K562 (cell line): ENCODE results near the gene MTO1. TPM values are rescaled to one million over a fixed set of nuclear protein-coding genes. Genes with fewer than 3 reads are reported as not detected.
A peak's percentile ranks its signal among the peaks of the same experiment; 100 is the strongest.

Experiments used
- ATAC-seq: fragments of 200-7000 bp; cut with Tn5 transposase; 3 replicates; pipeline ENCODE4 v1.9.1; 2020; ENCODE audit warnings: moderate library complexity
- BruUV-seq: library from RNA; stranded (reverse); fragments of 400-500 nt; replicated peaks from 2 replicates; lab custom pipeline; 2021; lab: Mats Ljungman, UMichigan
- CTCF ChIA-PET: fragments of 300-600 bp; formaldehyde crosslinking; extraction: SDS; loops from one replicate; lab custom pipeline; 2021; ENCODE audit warnings: low intra/inter-chr PET ratio; lab: Yijun Ruan, JAX
- POLR2A ChIA-PET: fragments of 300-600, 350-650 bp; sonication (Branson Sonifier 250); formaldehyde crosslinking; extraction: SDS; loops from one replicate; lab custom pipeline; 2021; ENCODE audit warnings: antibody characterized with exemption, inconsistent platforms; lab: Yijun Ruan, JAX
- DNase-seq, 4 experiments: peaks; one replicate each; pipeline versions ENCODE4 v3.0.0 to v3.0.0-alpha.2; 2011 to 2018; ENCODE audit warnings: low spot score in 3 of 4, mixed read lengths in 3 of 4; ENCODE audit errors: extremely low read depth in 1 of 4
- FAIRE-seq: peaks from 2 replicates; lab custom pipeline; 2011; peaks lifted over from hg19 to GRCh38; lab: Jason Lieb, UNC
- H2AFZ ChIP-seq: 2 replicates; pipeline ENCODE4 v1.6.0; 2011; ENCODE audit warnings: low read depth, low read length, control low read depth, inconsistent platforms
- H3K27ac ChIP-seq: fragments of 200-600 bp; 3 replicates; pipeline ENCODE4 v1.8.0; 2011; ENCODE audit warnings: low read depth, mild to moderate bottlenecking, control low read depth, inconsistent platforms, low read length, moderate library complexity, mixed read lengths; ENCODE audit errors: extremely low read depth
- H3K27me3 ChIP-seq, 2 experiments: fragments of 300-600 bp in 1 of 2; 2 replicates in 1 of 2; 3 replicates in 1 of 2; pipeline versions ENCODE4 v1.6.0 to v1.8.0; 2011; ENCODE audit warnings: inconsistent platforms in 2 of 2, low read length in 2 of 2, mild to moderate bottlenecking in 1 of 2, mixed read lengths in 1 of 2, moderate library complexity in 1 of 2; ENCODE audit not compliant: control insufficient read depth in 2 of 2, insufficient read depth in 2 of 2
- H3K36me3 ChIP-seq: fragments of 300-600 bp; 3 replicates; pipeline ENCODE4 v1.8.0; 2011; ENCODE audit warnings: mild to moderate bottlenecking, low read length, inconsistent platforms; ENCODE audit not compliant: control insufficient read depth, insufficient read depth
- H3K4me1 ChIP-seq, 2 experiments: fragments of 200-600 bp in 1 of 2; replicated peaks in 1 of 2; 2 replicates in 1 of 2; 3 replicates in 1 of 2; pipeline versions ENCODE4 v1.5.1 to v1.8.0; 2011; ENCODE audit warnings: inconsistent platforms in 2 of 2, low read length in 2 of 2, mild to moderate bottlenecking in 1 of 2, mixed read lengths in 1 of 2, moderate library complexity in 1 of 2; ENCODE audit not compliant: control insufficient read depth in 2 of 2, insufficient read depth in 2 of 2
- H3K4me2 ChIP-seq: 2 replicates; pipeline ENCODE4 v1.6.1; 2011; ENCODE audit warnings: low read length, control low read depth, inconsistent platforms, mixed read lengths; ENCODE audit not compliant: insufficient read depth
- H3K4me3 ChIP-seq: fragments of 200-600 bp; sonication (generic), shearing (Covaris generic); 2 replicates; pipeline ENCODE4 v1.5.1; 2016; ENCODE audit warnings: control low read depth, inconsistent platforms
- H3K79me2 ChIP-seq: fragments of 200-600 bp; 3 replicates; pipeline ENCODE4 v1.8.0; 2011; ENCODE audit warnings: low read length, inconsistent platforms; ENCODE audit not compliant: control insufficient read depth, insufficient read depth
- H3K9ac ChIP-seq, 2 experiments: 2 replicates each; pipeline versions ENCODE4 v1.6.0 to v1.6.1; 2011; ENCODE audit warnings: low read depth in 2 of 2, low read length in 2 of 2, control low read depth in 1 of 2, inconsistent platforms in 1 of 2, mild to moderate bottlenecking in 1 of 2, mixed read lengths in 1 of 2; ENCODE audit not compliant: insufficient read depth in 1 of 2
- H3K9me1 ChIP-seq: one replicate; pipeline ENCODE4 v1.6.0; 2011; ENCODE audit warnings: inconsistent platforms, mild to moderate bottlenecking, low read length, moderate library complexity; ENCODE audit not compliant: control insufficient read depth, insufficient read depth
- H3K9me3 ChIP-seq: replicated peaks from 2 replicates; pipeline ENCODE4 v1.5.1; 2011; ENCODE audit warnings: low read depth, low read length, inconsistent platforms; ENCODE audit not compliant: control insufficient read depth, insufficient read depth
- H4K20me1 ChIP-seq: replicated peaks from 2 replicates; pipeline ENCODE4 v1.6.1; 2011; ENCODE audit warnings: low read length, inconsistent platforms, mixed read lengths; ENCODE audit not compliant: control insufficient read depth, insufficient read depth
- ESRRA ChIP-seq: fragments of 450-650 bp; IDR thresholded peaks from 2 replicates; pipeline ENCODE4 v1.6.1; 2014; ENCODE audit warnings: low read depth, mild to moderate bottlenecking, moderate library complexity, borderline replicate concordance
- ESRRB ChIP-seq: fragments of 250-450 bp; sonication (Bioruptor Pico); IDR thresholded peaks from 2 replicates; pipeline ENCODE4 v1.5.0; 2020; ENCODE audit warnings: mild to moderate bottlenecking, moderate library complexity, borderline replicate concordance
- KDM1A ChIP-seq, 2 experiments: fragments of 450-650 bp; IDR thresholded peaks; 2 replicates each; pipeline ENCODE4 v1.6.1; 2016; ENCODE audit warnings: mild to moderate bottlenecking in 2 of 2
- KDM5B ChIP-seq: fragments of 200-600 bp; sonication (generic); IDR thresholded peaks from 2 replicates; pipeline ENCODE4 v1.6.1; 2012; ENCODE audit warnings: low read depth, mild to moderate bottlenecking, moderate library complexity, low read length, control low read depth, inconsistent platforms; ENCODE audit not compliant: insufficient replicate concordance
- RBFOX2 ChIP-seq: fragments of 200-400 bp; formaldehyde crosslinking; IDR thresholded peaks from 2 replicates; pipeline ENCODE4 v1.6.1; 2017; ENCODE audit warnings: low read depth, mild to moderate bottlenecking, low read length, moderate library complexity
- RCOR1 ChIP-seq, 2 experiments: IDR thresholded peaks; 2 replicates each; pipeline ENCODE4 v1.6.1; 2012; ENCODE audit warnings: low read depth in 2 of 2, low read length in 2 of 2, borderline replicate concordance in 1 of 2, improper control_type of control experiment in 1 of 2
- SPI1 ChIP-seq: IDR thresholded peaks from 2 replicates; pipeline ENCODE4 v1.6.1; 2011; ENCODE audit warnings: low read depth, low read length, control low read depth, borderline replicate concordance
- ZHX1 ChIP-seq: fragments of 150-350 bp; conservative IDR thresholded peaks from 2 replicates; pipeline ENCODE4 v1.6.1; 2014; ENCODE audit warnings: low read length
- ZNF263 ChIP-seq: sonication (generic); formaldehyde crosslinking; IDR thresholded peaks from 2 replicates; pipeline ENCODE4 v1.8.0; 2022; ENCODE audit warnings: mild to moderate bottlenecking, missing genetic modification reagents, borderline replicate concordance
- ZNF780A ChIP-seq: fragments of 250-450 bp; sonication (Bioruptor Pico); IDR thresholded peaks from 2 replicates; pipeline ENCODE4 v1.5.0; 2021; ENCODE audit warnings: mild to moderate bottlenecking
- WGBS: fragments of 100-300 bp; shearing (Covaris generic); methylation state at CpG from one replicate; pipeline ENCODE4 v1.1.6; 2016; ENCODE audit warnings: low coverage, mixed read lengths; ENCODE audit not compliant: insufficient coverage; ENCODE audit errors: missing lambda C conversion rate; 5-methylcytosine and 5-hydroxymethylcytosine counted together
- in situ Hi-C: fragments of 300-500 bp; cut with MboI; formaldehyde crosslinking; loops from 4 replicates; pipeline ENCODE4 v1.15.0; 2018; ENCODE audit warnings: inconsistent platforms, mixed read lengths
- intact Hi-C: fragments of 100-400 bp; cut with micrococcal nuclease; formaldehyde crosslinking; loops from 2 replicates; pipeline ENCODE4 v1.14.2; 2022
- polyA plus RNA-seq, 8 experiments: library from polyadenylated mRNA; depleted of rRNA in 4 of 8; stranded (reverse) in 5 of 8; unstranded in 3 of 8; fragments of >200 nt; fragmentation: Nextera tagmentation in 2 of 8; fragmentation: Illumina TruSeq in 1 of 8; extraction: Ambion mirVana in 2 of 8; extraction: Trizol in 1 of 8; gene quantifications; 2 replicates each; pipeline versions ENCODE4 v1.2.1 to v1.2.3, GENCODE V29; 2011 to 2014; ENCODE audit warnings: inconsistent platforms in 1 of 8, missing spikeins in 1 of 8
- total RNA-seq, 7 experiments: library from RNA; depleted of rRNA in 6 of 7; stranded (reverse); fragments of >200 nt in 6 of 7; fragmentation: Illumina TruSeq in 2 of 7; extraction: Trizol in 2 of 7; gene quantifications; 2 replicates each; pipeline versions ENCODE4 v1.2.1 to v1.2.3, GENCODE V29; 2011 to 2021; ENCODE audit warnings: low replicate concordance in 1 of 7
- TF ChIP-seq, protein P1 (sequence below): fragments of 450-650 bp; formaldehyde crosslinking; conservative IDR thresholded peaks from 2 replicates; pipeline ENCODE4 v1.4.0; 2022; ENCODE audit warnings: mild to moderate bottlenecking, missing genetic modification characterization
- TF ChIP-seq, protein P2 (sequence below): fragments of 450-650 bp; IDR thresholded peaks from 2 replicates; pipeline ENCODE4 v1.6.1; 2016
- TF ChIP-seq, protein P3 (sequence below): fragments of 450-650 bp; IDR thresholded peaks from 2 replicates; pipeline ENCODE4 v1.7.0; 2016; ENCODE audit warnings: borderline replicate concordance

The MTO1 gene
- total and polyA plus RNA-seq, 9 of the 15 experiments (the other 6 are each of a cell fraction or from before 2014, with no cell fraction given) = 33.4 to 62.3 (median 50.6) TPM

DNA sequence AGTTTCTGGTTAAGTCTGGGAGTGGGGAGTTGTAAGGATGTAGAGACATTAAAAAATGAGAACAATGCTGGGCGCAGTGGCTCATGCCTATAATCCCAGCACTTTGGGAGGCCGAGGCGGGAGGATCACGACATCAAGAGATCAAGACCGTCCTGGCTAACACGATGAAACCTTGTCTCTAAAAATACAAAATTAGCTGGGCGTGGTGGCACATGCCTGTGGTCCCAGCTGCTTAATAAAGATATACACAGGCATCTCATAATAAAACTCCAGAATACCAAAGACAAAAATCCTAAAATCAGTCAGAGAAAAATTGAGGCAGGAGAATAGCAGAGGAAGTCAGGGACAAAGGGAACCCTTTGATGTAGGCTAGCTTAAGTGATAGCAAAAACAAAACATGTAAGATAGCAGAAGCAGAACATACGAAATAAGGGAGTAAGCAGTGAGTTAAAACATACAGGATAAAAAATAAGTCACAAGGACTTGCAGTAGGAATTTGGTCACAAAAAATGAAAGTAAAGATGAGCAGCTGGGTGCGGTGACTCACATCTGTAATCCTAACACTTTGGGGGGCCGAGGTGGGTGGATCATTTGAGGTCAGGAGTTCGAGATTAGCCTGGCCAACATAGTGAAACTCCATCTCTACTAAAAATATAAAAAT, 43.3 kb upstream of the MTO1 start (continued):
- TF ChIP-seq, protein P1, sequence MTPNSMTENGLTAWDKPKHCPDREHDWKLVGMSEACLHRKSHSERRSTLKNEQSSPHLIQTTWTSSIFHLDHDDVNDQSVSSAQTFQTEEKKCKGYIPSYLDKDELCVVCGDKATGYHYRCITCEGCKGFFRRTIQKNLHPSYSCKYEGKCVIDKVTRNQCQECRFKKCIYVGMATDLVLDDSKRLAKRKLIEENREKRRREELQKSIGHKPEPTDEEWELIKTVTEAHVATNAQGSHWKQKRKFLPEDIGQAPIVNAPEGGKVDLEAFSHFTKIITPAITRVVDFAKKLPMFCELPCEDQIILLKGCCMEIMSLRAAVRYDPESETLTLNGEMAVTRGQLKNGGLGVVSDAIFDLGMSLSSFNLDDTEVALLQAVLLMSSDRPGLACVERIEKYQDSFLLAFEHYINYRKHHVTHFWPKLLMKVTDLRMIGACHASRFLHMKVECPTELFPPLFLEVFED = no peak
- peak; percentile 21; the same call in 1 of the 2 replicates for TF ChIP-seq SPI1
- no peak for TF ChIP-seq RBFOX2
- TF ChIP-seq ESRRB = no peak
- no peak for TF ChIP-seq ESRRA
- no peak for TF ChIP-seq KDM5B
- no peak for TF ChIP-seq ZNF263 (CRISPR knock-in tag)

DNA sequence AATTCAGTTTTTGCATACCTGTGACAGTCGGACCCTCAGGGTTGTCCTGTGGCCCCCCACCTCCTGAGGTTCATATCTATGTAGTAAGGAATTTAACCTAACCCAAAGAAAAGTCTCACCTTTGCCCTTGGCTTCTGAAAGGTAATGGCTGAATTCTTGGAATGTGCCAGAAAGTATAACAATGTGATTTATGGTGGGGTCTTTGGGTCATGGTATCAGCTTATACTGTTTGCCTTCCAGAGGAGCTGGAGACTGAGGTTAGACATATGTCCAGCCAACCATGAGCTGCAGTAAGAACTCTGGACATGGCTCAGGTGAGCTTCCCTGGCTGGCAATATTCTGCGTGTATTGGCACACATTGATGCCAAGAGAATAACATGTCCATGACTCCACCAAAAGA, 40.0 kb upstream of the MTO1 start:
- BruUV-seq = no TSS peak
- Histone ChIP-seq H3K27me3 (no peaks in the 10 kb centered on the region), H3K4me3 (no peak overlapping the region), H3K9me3 (no peaks in the 10 kb centered on the region), H3K36me3 (no peaks in the 10 kb centered on the region), H3K27ac (peak overlapping the region; percentile 80), H3K9me1 (no peaks in the 10 kb centered on the region), H3K4me2 (peak overlapping the region; percentile 57), H3K4me1 (peaks cover 12 to 20% of the 10 kb centered on the region in 2 experiments; a peak in 4 of 5 replicates), H3K79me2 (no peaks in the 10 kb centered on the region), H3K9ac (peak overlapping the region in 1 of 2 experiments; percentile 59; a peak in 2 of 4 replicates), H2AFZ (peak overlapping the region; percentile 89), H4K20me1 (no peaks in the 10 kb centered on the region)
- DNase-seq = peak in 2 of 4 experiments; percentile 28 to 64
- ATAC-seq = peak; percentile 55
- intact Hi-C loops = loop anchor here (5.0 kb wide), 1 partner anchor 41 kb away; the partner anchor contains the start of gene MTO1
- no peak for FAIRE-seq
- 18% methylated on average over 2 of the region's 2 CpGs for WGBS
- CTCF ChIA-PET = no interaction called here
- in situ Hi-C loops = no loop called here
- POLR2A ChIA-PET = no interaction called here
- TF ChIP-seq RCOR1 (IDR thresholded peaks at IDR 0.05; ENCODE audit: borderline replicate concordance in 1 of 2, low read depth in 2 of 2, low read length in 2 of 2) (0 out of 4 replicates have a peak, but pooled peaks of 1 of the 2 experiments have one; percentile 37), ZNF780A (CRISPR knock-in tag) (no peak), KDM1A (IDR thresholded peaks at IDR 0.05) (peak; percentile 81), ZHX1 (no peak)
- TF ChIP-seq, protein P2, sequence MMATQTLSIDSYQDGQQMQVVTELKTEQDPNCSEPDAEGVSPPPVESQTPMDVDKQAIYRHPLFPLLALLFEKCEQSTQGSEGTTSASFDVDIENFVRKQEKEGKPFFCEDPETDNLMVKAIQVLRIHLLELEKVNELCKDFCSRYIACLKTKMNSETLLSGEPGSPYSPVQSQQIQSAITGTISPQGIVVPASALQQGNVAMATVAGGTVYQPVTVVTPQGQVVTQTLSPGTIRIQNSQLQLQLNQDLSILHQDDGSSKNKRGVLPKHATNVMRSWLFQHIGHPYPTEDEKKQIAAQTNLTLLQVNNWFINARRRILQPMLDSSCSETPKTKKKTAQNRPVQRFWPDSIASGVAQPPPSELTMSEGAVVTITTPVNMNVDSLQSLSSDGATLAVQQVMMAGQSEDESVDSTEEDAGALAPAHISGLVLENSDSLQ = peak; percentile 72
- TF ChIP-seq, protein P3, sequence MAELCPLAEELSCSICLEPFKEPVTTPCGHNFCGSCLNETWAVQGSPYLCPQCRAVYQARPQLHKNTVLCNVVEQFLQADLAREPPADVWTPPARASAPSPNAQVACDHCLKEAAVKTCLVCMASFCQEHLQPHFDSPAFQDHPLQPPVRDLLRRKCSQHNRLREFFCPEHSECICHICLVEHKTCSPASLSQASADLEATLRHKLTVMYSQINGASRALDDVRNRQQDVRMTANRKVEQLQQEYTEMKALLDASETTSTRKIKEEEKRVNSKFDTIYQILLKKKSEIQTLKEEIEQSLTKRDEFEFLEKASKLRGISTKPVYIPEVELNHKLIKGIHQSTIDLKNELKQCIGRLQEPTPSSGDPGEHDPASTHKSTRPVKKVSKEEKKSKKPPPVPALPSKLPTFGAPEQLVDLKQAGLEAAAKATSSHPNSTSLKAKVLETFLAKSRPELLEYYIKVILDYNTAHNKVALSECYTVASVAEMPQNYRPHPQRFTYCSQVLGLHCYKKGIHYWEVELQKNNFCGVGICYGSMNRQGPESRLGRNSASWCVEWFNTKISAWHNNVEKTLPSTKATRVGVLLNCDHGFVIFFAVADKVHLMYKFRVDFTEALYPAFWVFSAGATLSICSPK = no peak
